ENCODE results near the gene EPB41L2. TPM values are rescaled to one million over a fixed set of nuclear protein-coding genes. Genes with fewer than 3 reads are reported as not detected.

Gene EPB41L2
- total and polyA plus RNA-seq, 8 donors: 13.0 to 63.0 (median 17.4) TPM

DNA sequence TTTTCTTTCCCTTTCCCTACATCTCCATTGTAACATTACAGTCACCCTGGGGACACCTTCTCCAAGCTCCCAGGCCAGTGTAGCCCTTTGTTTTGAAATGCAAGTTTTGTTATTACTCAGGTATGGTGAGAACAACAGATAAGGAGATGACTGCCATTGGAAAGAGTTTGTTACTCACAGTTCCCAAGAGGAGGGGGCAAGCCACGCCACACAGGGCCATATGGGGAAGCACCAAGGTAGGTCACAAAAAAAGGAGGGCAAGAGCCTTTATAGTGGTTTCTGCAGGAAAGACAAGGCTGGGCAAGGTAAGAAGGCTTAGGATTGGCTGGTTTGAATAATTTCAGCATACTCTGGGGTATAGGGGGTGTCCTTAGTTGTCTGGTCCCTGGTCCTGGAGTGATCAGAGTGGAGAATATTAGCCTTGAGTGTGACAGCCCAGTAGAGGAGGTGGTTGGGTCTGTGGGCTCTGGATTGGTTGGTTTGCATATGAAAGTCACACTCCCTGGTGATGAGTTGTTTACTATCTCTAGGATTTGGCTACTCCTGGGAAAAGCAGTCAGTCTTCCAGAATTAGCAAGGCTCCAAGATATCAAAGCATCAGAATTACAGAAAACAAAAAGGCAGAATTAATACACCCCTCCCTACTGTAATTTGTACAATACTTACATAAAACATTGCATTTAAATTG is 268.9 kb downstream of the EPB41L2 start:
- FAIRE-seq: no peak
- DNase-seq: no peak
- Histone ChIP-seq H3K4me3 (no peak overlapping the region), H3K4me1 (no peaks in the 10 kb centered on the region), H3K9me3 (no peaks in the 10 kb centered on the region), H3K36me3 (no peaks in the 10 kb centered on the region), H3K27me3 (no peaks in the 10 kb centered on the region), H3K27ac (no peak overlapping the region)
- 74 to 75% methylated on average over 1 of the region's 1 CpG for WGBS, 2 donors
- TF ChIP-seq, protein P1, sequence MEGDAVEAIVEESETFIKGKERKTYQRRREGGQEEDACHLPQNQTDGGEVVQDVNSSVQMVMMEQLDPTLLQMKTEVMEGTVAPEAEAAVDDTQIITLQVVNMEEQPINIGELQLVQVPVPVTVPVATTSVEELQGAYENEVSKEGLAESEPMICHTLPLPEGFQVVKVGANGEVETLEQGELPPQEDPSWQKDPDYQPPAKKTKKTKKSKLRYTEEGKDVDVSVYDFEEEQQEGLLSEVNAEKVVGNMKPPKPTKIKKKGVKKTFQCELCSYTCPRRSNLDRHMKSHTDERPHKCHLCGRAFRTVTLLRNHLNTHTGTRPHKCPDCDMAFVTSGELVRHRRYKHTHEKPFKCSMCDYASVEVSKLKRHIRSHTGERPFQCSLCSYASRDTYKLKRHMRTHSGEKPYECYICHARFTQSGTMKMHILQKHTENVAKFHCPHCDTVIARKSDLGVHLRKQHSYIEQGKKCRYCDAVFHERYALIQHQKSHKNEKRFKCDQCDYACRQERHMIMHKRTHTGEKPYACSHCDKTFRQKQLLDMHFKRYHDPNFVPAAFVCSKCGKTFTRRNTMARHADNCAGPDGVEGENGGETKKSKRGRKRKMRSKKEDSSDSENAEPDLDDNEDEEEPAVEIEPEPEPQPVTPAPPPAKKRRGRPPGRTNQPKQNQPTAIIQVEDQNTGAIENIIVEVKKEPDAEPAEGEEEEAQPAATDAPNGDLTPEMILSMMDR (IDR thresholded peaks at IDR 0.05): no peak
- intact Hi-C loops (cut with DNase I): no loop called here
- ATAC-seq: no peak

Other genes starting within 250 kb of the EPB41L2 start
- gene SMLR1, start 235.8 kb downstream of the EPB41L2 start, total RNA-seq: under 1 TPM in 4 of 6 donors, not detected in 2; 0.08 to 0.15 (median 0.12) TPM
- under 1 TPM in 1 of 2 donors, not detected in 1; 0.05 TPM for gene SMLR1, start 235.8 kb downstream of the EPB41L2 start, polyA plus RNA-seq
- 10 to 100 TPM; 20.5 to 57.7 (median 24.1) TPM for gene AKAP7, start 72.2 kb upstream of the EPB41L2 start, total RNA-seq
- gene AKAP7, start 72.2 kb upstream of the EPB41L2 start, polyA plus RNA-seq: 10 to 100 TPM; 69.6 to 82.0 TPM

Measured in pancreas (tissue), 10 donors.